NCI-H1417 (cell line): Measurements from ENCODE around the gene BTRC.
"Not testable (repeated sequence)": the region's sequence is repeated elsewhere in the genome, so short reads cannot be mapped to it uniquely, and the experiment has no call there.

ENCODE experiments used
- DNase-seq, 3 experiments: peaks; one replicate each; lab custom pipeline; 2025; lab: John Stamatoyannopoulos, UW

BTRC gene

DNA sequence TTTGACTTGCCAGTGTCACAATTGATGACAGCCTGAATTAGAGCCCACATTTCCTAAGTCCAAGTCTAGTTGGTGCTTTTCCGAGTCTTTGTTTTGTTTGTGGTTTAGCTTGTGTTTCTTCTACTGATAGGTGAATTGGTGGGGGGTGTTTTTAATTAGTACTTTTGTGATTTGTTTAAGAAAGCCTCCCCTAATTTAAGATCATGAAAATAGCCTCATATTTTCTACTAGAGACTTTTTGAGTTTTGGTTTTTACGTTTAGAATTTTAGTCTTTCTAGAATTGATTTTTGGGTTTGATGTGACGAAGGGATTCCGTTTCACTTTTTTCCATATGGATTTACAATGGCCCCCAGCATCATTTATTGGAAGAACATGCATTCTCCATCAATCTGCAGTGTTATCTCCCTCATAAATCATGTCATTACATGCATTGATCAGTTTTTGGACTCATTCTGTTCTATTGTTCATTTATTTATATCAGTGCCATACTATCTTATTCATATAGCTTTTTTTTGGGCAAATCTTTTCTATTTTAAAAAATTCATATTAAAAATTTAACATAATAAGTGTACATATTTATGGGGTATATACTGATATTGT lies 32.8 kb downstream of the BTRC start:
- no peak for DNase-seq

- DNase-seq = no peak
Observed at GRCh38 chr10:101388676-101389276, 34.8 kb downstream of the BTRC start.

DNA sequence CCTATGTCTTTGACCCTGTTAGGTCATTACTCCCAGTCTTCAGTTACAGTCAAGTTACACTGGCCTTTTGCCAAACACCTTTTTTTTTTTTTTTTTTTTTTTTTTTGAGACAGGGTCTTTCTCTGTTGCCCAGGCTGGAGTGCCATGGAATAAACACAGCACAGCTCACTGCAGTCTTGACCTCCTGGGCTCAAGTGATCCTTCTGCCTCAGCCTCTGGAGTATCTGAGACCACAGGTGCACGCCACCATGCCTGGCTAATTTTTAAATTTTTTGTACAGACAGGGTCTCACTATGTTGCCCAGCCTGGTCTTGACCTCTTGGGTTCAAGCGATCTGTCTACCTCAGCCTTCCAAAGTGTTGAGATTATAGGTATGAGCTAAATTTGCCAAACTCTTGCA lies 35.6 kb downstream of the BTRC start:
- not testable (repeated sequence) for DNase-seq

- no peak for DNase-seq
Observed at GRCh38 chr10:101389986-101390531, 36.1 kb downstream of the BTRC start.

DNA sequence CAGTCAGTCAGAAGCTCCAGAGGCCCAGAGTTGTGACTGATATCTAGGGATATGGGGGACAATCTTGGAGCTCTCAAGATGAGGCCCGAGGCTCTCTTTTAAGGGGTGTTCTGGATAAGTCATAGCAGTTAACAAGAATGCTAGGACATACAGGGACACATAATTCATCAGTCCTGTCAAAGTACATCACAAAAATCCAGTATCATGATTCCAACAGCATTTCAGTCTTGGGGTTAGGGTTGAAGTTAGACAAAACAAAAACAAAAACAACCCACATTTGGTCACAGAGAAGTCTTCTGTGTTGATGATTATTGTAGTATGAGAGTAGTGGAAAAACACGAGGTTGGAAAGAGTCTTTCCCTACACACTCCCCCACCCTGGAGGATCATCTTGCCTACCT lies 39.4 kb downstream of the BTRC start:
- DNase-seq = no peak

DNA sequence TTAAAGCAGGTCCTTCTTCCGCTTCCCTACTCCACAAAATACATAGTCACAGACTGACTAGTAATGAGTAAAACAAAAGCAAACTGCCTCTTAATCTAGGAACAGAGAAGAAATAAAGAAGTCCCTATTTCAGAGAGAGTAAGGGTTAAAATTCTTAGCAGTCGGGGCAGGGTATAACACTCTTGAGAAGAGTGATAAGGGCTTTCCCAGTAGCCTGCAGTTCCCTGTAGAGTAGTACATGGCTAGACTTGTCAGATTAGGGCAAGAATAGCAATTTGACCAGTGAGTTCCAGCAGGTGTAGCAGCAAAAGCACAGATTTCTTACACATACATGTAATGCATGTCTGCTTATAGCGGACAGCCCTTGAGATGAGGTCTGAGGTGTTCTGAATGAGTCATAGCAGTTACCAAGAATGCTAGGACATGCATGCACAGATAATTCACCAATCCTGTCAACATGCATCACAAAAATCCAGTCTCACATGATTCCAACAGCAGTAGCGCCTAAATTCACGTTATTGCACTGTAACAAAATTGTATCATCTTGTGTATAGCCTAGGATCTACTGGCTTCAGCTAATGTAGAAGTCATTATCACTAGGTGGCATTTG lies 40.7 kb downstream of the BTRC start:
- DNase-seq = peak in 1 of 3 experiments; percentile 16

GRCh38 chr10:101397140-101397539 lies 43.2 kb downstream of the BTRC start:
- peak in 2 of 3 experiments; percentile 21 to 65 for DNase-seq

DNA sequence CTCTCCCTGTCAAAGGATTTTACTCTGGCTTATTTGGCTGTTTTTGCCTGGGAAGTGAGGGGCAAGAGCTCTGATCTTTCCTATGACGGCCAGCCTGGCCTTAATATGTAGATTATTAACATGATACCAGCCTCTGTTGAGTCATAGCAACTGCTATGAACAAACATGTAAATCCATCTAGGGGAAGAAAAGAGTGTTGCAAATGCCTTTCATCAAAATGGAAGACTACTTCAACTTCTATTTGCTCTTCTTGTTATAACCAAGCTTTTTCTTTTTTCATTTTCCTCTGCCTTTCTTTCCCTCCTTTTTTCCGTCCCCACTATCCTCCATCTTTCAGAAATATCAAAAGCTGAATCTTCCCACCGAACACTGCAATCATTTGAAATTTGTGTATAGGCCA lies 46.6 kb downstream of the BTRC start:
- no peak for DNase-seq

GRCh38 chr10:101402711-101403110 lies 48.7 kb downstream of the BTRC start:
- no peak for DNase-seq

GRCh38 chr10:101403161-101403560 lies 49.2 kb downstream of the BTRC start:
- no peak for DNase-seq

GRCh38 chr10:101405001-101405400 lies 51.0 kb downstream of the BTRC start:
- DNase-seq = no peak

DNA sequence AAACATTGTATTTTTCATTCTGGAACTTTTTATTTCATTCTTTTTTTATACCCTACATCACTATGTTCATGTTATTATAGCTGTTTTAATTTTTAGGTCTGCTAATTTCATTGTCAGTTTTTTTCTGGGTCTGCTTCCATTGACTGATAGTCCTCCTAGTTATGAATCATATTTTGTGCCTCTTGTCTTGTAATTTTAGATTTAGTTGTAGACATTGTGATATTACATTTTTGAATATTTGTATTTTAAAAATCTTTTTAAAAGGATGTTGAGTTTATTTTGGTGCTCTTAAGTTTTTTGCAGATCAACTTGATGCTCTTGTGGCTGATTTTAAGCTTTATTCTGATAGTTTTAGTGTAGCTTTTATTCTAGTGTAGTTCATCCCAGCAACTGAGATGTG lies 57.6 kb downstream of the BTRC start:
- DNase-seq = no peak

GRCh38 chr10:101414034-101414433 lies 60.1 kb downstream of the BTRC start:
- DNase-seq = no peak

DNA sequence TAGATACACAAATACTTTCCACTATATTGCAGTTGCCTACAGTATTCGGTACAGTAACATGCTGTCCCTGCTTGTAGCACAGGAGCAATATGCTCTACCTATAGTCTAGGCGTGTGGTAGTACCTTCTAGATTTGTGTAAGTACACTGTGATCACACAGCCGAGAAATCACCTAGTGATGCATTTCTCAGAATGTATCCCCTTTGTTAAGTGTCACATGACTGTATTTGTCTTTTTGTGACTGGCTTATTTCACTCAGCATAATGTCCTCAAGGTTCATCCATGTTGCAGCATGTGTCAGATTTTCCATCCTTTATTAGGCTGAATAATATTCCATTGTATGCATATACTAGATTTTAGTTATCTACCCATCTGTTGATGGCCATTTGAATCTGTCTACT lies 61.9 kb downstream of the BTRC start:
- DNase-seq = no peak

- DNase-seq = not testable (repeated sequence)
Observed at GRCh38 chr10:101421967-101422366, 68.0 kb downstream of the BTRC start.

GRCh38 chr10:101425535-101425934 lies 71.6 kb downstream of the BTRC start:
- no peak for DNase-seq

GRCh38 chr10:101428036-101428435 lies 74.1 kb downstream of the BTRC start:
- no peak for DNase-seq

DNA sequence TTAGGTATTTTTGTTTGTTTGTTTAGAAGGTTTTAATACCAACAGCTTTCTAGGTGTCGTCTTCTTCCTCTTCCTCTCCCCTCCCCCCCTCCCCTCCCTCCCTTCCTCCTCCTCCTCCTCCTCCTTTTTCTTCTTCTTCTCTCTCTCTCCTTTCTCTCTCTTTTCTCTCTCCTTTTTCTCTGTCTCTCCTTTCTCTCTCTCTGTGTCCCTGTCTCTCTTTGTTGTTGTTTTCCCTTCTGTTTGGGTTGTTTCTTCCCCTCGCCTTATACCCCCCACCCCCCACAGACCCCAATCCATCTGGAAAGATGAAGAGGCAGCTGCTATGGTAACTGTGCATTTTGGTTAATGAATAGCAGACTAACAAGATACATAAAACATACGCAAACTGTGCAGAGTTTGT lies 75.5 kb downstream of the BTRC start:
- no peak for DNase-seq

- no peak for DNase-seq
Observed at GRCh38 chr10:101436302-101436701, 82.3 kb downstream of the BTRC start.

- DNase-seq = peak in 2 of 3 experiments; percentile 16 to 47
Observed at GRCh38 chr10:101438881-101439391, 85.0 kb downstream of the BTRC start.

GRCh38 chr10:101441541-101442455 lies 87.8 kb downstream of the BTRC start:
- peak; percentile 39 to 83 (median 52) for DNase-seq

DNA sequence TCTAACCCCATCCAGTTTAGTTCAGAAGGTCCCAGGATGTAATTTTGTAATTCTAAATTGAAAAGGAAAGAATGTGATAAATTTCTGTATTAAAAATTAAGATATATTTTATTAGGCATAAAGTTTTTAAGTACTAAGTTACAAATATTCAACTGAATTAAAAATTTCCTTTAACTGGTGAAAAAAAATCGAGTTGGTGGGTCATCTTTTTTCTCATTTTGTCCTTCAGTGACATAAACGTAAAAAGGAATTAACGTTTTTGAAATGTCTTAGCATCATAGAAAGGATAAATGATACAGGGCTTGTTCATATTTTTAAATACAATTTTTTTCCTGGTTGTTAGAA lies 88.5 kb downstream of the BTRC start:
- no peak for DNase-seq
